ENCODE results near the gene CISD3.

The CISD3 gene

GRCh38 chr17:38745545-38745944, 15.4 kb downstream of the CISD3 start:
- DNase-seq (ENCODE audit: low spot score) = no peak

GRCh38 chr17:38746004-38746848, 16.1 kb downstream of the CISD3 start:
- DNase-seq (ENCODE audit: low spot score) = no peak

- DNase-seq (ENCODE audit: low spot score) = no peak
Observed at GRCh38 chr17:38746849-38747462, 16.8 kb downstream of the CISD3 start.

DNA sequence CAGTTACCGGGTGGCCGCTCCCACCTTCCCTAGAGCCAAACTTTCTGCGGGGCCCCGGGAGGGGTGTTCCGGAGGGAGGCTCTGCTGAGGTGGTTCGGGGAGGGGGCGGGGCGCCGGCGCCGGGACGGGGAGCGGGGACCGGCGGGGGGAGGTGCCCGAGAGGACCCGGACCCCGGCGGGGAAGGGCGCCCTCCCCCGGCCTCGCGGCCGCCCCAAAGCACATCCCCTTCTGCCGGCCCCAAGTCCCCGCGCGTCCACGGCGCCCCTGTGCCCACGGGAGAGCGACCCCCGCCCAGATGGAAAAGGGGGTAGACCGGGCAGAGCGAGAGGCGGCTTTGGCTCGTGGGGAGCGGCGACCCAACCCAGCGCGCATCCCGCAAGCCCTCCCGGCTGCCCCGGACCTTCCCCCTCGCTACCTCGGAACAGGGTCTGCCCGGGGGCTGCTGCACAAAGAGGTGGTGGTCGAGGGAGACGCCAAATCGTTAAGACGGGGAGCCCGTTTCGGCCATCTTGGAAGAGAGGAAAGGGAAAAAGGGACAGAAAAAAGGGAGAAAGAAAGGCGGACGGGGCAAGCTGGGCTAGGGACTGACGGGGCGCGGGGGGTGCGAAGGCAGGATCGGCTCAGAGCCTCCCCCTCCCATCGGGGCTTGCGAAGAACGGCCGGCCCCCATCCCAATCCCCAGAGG, 17.5 kb downstream of the CISD3 start:
- no peak for DNase-seq (ENCODE audit: low spot score)

- DNase-seq (ENCODE audit: low spot score) = peak; percentile 87
Observed at GRCh38 chr17:38748149-38748891, 18.2 kb downstream of the CISD3 start, which contains the start of gene PCGF2. TSS of gene PCGF2 (minus strand) at chr17:38748336. CDS start at chr17:38740402, 7,934 bp downstream.

GRCh38 chr17:38748892-38749222, 18.7 kb downstream of the CISD3 start:
- DNase-seq (ENCODE audit: low spot score) = no peak

- DNase-seq (ENCODE audit: low spot score) = no peak
Observed at GRCh38 chr17:38749223-38750043, 19.3 kb downstream of the CISD3 start.

GRCh38 chr17:38750044-38750311, 19.8 kb downstream of the CISD3 start:
- DNase-seq (ENCODE audit: low spot score) = no peak

DNA sequence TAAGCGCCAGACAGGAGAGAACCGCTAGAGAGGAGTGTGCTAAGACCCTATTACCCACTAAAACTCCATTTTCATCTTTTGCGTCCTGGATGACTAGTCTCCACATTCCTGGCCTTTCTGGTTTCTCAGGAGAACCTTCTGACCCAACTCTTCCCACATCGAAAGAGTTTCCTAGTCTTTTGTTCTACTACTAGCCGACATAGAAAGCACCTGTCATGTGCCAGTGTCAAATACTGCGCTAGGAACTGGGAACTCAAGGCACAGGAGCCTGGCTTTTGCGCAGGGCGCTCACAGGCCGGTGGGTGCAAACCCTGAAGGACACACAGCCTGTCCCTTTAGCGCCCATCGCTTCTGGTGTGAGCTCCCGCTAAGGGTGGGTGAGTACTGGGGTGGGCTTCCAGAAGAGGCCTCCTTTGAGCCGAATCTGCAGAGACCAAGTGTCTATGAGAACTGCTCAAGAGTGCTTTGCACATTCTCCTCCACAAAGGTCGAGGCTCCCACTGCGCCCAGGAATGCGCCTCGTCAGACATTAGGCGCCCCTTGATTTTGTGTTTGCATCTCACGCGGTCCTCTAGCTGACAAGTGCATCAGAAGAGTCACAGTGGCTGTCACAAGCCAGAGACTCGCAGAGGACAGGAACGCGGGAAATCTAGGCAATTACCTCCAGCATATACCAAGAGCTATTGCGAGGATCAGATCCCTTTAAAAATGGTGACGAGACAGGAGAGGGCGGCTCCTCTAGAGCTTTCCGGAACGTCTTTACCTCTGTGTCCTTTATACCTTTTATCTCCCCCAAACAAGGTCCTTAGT, 20.4 kb downstream of the CISD3 start:
- DNase-seq (ENCODE audit: low spot score) = no peak

- no peak for DNase-seq (ENCODE audit: low spot score)
Observed at GRCh38 chr17:38751144-38751807, 21.1 kb downstream of the CISD3 start.

GRCh38 chr17:38751808-38752307, 21.7 kb downstream of the CISD3 start:
- DNase-seq (ENCODE audit: low spot score) = peak; percentile 87

DNA sequence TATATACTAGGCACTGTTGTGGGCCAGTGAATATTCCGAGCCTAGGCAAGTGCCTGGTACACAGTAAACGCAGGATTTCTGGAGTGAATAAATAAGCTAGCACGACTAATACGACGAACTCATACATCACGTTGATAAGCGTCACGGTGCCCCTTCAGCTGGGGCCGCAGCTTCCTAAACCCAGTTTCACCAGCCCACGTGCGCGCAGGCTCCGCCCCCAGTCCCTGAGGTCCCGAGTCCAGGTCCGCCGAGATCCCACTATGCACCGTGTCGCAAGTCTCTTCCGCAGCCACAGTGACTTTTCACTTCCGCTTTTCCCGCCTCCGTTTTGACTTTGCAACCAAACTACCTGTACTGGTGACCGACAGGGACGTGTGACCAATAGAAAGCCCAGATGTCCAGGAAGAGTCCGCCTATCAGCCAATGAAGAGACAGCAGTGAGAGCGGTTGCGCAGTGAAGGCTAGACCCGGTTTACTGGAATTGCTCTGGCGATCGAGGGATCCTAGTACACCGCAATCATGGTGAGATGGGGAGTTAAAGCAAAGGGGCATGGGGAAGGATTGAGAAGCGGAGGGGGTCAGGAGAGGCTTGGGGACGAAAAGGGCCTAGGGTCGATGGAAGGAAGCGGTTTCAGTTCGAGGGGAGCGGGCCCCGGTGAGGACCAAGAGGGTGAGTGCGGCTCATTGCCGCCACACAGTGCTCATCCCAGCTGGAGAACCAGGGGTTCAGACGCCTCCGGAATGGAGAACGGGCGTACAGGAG, 22.3 kb downstream of the CISD3 start, which contains the start of gene PSMB3:
PSMB3 (plus strand) TSS at position 434 of the 763 bp plus-strand sequence; CDS start at position 520, 86 bp downstream.
- peak; percentile 99 for DNase-seq (ENCODE audit: low spot score)

GRCh38 chr17:38753071-38753506, 22.9 kb downstream of the CISD3 start:
- no peak for DNase-seq (ENCODE audit: low spot score)

- no peak for DNase-seq (ENCODE audit: low spot score)
Observed at GRCh38 chr17:38761612-38762011, 31.5 kb downstream of the CISD3 start.

DNA sequence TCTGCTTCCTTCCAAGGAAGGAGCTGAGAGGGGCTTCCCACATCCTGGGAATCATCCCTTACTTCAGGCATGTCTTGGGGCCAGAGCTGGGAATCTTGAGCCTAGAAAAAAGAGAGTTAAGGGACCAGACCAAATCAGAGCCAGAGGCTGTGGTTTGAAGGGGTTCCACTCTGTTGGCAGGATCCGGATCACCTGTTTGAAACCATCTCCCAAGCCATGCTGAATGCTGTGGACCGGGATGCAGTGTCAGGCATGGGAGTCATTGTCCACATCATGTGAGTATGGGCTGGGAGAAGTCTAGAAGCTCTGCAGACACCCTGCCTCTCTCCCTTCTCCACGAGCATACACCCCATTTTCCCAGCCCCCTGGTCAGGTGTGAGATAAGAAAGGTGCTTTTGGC, 32.1 kb downstream of the CISD3 start:
- DNase-seq (ENCODE audit: low spot score) = no peak

DNA sequence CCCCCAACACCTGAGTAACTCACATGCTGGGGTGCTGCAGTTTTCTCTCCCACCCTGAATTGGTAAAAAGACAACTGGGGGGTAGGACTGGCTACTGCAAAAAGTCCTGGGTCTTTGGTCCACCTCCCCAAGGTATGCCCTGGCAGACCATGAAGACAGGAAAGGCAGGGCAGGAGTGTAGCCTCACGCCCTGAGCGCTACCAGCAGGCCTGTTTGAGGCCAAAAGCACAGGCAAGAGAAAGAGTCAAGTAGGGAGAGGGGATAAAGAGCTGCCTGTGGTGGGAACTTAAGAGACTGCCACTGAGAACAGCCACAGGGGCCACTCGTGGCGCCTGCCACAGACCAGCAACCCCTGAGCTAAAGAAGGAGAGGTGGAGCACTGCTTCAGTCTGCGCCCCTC, 36.2 kb downstream of the CISD3 start:
- no peak for DNase-seq (ENCODE audit: low spot score)

DNA sequence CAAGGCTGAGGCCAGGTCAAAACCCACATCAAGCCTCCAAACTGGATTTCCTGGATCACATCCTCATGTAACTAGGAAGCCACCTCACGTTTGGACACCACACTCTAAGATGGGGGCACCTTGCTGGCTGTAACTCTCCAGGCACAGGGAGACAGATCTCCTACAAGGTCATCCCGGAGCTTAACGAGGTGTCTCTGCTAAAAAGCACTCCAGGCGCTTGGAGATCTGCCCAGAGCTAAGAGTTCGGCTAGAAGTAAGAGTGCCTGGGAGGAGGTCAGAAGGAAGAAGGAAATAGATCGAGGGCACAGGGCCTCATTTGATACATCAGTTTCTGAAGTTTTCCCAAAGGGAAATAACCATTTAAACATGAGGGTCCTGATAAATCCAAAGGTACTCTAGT, 38.3 kb downstream of the CISD3 start:
- DNase-seq (ENCODE audit: low spot score) = no peak

DNA sequence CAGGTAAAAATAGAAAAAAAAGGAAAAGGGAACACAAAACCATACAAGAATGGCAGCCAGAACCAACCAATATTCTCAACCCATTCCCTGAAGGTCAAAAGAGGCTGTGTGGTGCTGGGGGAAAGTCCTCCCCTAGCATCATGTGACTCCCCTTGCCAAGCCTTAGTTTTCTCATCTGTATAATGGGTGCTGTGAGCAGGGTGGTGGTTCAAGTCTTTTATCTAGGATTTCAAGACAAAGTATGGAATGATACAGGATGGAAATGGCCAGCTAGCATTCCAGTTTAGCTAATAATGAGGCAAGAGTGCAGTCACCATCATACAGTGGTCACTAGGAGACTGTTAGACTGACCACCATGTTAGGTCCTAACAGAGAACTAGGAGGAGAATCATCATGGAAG, 43.1 kb downstream of the CISD3 start:
- no peak for DNase-seq (ENCODE audit: low spot score)

- no peak for DNase-seq (ENCODE audit: low spot score)
Observed at GRCh38 chr17:38777641-38778250, 47.6 kb downstream of the CISD3 start.
